ENCODE data around the gene MPV17L2. TPM values are rescaled to one million over a fixed set of nuclear protein-coding genes. Genes with fewer than 3 reads are reported as not detected.

The MPV17L2 gene
- total RNA-seq, 6 experiments from 2014 or later, result 6.5 to 26.4 (median 7.5) TPM

DNA sequence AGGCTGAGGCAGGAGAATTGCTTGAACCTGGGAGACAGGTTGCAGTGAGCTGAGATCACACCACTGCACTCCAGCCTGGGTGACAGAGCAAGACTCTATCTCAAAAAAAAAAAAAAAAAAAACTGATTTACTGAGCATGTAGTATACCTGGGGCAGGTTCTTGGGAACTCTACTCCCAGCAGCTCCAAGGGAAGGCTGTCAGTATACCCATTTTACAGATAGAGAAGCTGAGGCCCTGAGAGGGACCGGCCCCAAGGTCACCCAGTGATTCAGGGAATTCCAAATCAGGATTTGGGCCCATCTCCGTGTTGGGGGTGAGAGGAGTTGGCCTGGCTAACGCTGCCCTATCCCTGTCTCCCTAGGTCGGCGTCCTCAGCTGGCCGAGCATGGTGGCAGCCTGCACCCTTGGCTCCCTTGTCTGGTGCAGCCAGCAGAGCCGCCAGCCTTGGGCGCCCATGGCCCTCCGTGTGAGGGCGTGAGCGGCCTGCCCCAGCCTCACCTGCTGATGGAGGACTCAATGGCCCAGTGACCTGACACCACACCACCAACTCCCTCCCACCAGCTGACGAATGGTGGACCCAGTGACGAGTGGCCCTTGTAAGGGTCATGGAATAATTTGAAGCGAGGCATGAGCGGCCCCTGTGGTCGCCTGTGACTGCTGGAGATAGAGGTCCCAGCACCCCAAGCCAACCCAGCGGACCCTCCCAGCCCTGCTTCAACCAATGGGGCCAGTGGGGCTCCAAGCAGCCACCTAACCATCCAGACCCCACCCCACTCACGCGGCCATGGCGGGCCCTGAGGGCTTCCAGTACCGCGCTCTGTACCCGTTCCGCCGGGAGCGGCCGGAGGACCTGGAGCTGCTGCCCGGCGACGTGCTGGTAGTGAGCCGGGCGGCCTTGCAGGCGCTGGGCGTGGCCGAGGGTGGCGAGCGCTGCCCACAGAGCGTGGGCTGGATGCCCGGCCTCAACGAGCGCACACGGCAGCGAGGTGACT lies 37.6 kb upstream of the MPV17L2 start:
- ATAC-seq (no peak), DNase-seq (peak in 1 of 3 donors; percentile 49)
- TF ChIP-seq, protein P1, sequence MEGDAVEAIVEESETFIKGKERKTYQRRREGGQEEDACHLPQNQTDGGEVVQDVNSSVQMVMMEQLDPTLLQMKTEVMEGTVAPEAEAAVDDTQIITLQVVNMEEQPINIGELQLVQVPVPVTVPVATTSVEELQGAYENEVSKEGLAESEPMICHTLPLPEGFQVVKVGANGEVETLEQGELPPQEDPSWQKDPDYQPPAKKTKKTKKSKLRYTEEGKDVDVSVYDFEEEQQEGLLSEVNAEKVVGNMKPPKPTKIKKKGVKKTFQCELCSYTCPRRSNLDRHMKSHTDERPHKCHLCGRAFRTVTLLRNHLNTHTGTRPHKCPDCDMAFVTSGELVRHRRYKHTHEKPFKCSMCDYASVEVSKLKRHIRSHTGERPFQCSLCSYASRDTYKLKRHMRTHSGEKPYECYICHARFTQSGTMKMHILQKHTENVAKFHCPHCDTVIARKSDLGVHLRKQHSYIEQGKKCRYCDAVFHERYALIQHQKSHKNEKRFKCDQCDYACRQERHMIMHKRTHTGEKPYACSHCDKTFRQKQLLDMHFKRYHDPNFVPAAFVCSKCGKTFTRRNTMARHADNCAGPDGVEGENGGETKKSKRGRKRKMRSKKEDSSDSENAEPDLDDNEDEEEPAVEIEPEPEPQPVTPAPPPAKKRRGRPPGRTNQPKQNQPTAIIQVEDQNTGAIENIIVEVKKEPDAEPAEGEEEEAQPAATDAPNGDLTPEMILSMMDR (IDR thresholded peaks at IDR 0.05), result no peak
- TF ChIP-seq POLR2A (IDR thresholded peaks at IDR 0.05), result no peak
- no peak overlapping the region for H3K4me3 ChIP-seq
- no peaks in the 10 kb centered on the region for H3K9me3 ChIP-seq
- no peaks in the 10 kb centered on the region for H3K27me3 ChIP-seq
- H3K36me3 ChIP-seq, result peaks cover 0 to 4% (median 0%) of the 10 kb centered on the region in 4 donors
- WGBS (ENCODE audit: insufficient coverage, low coverage, low lambda C conversion rate, missing lambda C conversion rate), result 60% methylated on average over 5 of the region's 43 CpGs
- no peak overlapping the region for H3K27ac ChIP-seq
- intact Hi-C loops (cut with DNase I), result no loop called here
- H3K4me1 ChIP-seq, result peaks cover 0 to 44% (median 18%) of the 10 kb centered on the region in 4 donors

DNA sequence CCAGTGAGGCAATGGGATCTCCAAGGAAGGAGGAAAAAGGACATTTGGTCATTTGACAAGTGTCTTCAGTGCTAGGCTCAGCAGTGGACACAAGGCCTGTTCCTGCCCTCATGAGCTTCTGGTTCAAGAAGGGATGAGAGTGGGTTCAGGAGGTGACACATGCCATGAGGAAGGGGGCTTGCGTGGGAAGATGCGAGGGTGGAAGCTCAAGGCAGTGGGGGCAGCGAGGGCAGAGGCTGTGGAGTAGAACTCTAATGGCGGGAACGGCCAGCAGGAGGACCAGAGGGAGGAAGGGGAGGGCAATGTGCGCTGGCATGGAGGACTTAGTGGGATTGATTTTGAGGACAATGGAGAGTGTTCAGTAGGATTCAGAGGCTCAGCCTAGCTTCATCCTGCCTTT lies 36.8 kb upstream of the MPV17L2 start:
- 86% methylated on average over 6 of the region's 6 CpGs for WGBS (ENCODE audit: insufficient coverage, low coverage, low lambda C conversion rate, missing lambda C conversion rate)

GRCh38 chr19:18156841-18157464 lies 36.1 kb upstream of the MPV17L2 start:
- Histone ChIP-seq H3K9me3 (no peaks in the 10 kb centered on the region), H3K4me3 (no peak overlapping the region), H3K4me1 (peaks cover 0 to 39% (median 15%) of the 10 kb centered on the region in 4 donors), H3K27me3 (no peaks in the 10 kb centered on the region), H3K36me3 (peaks cover 0 to 4% (median 0%) of the 10 kb centered on the region in 4 donors), H3K27ac (peak overlapping the region in 1 of 3 donors; percentile 26)
- no peak for TF ChIP-seq POLR2A (IDR thresholded peaks at IDR 0.05)
- TF ChIP-seq, protein P1 (IDR thresholded peaks at IDR 0.05), result no peak
- DNase-seq, result peak; percentile 88 to 90 (median 89)
- intact Hi-C loops (cut with DNase I), result no loop called here
- 27% methylated on average over 3 of the region's 22 CpGs for WGBS (ENCODE audit: insufficient coverage, low coverage, low lambda C conversion rate, missing lambda C conversion rate)
- peak in 3 of 4 donors; percentile 1 to 5 (median 4) for ATAC-seq

More for the DNA sequence above, 36.8 kb upstream of the MPV17L2 start:
- peak in 1 of 3 donors; percentile 47 for DNase-seq
- H3K4me3 ChIP-seq, result no peak overlapping the region
- H3K9me3 ChIP-seq, result no peaks in the 10 kb centered on the region
- H3K4me1 ChIP-seq, result peaks cover 0 to 42% (median 16%) of the 10 kb centered on the region in 4 donors
- intact Hi-C loops (cut with DNase I), result no loop called here
- no peak for ATAC-seq
- peaks cover 0 to 4% (median 0%) of the 10 kb centered on the region in 4 donors for H3K36me3 ChIP-seq
- H3K27ac ChIP-seq, result peak overlapping the region in 1 of 3 donors; percentile 26
- TF ChIP-seq, protein P1 (IDR thresholded peaks at IDR 0.05), result no peak
- no peak for TF ChIP-seq POLR2A (IDR thresholded peaks at IDR 0.05)
- H3K27me3 ChIP-seq, result no peaks in the 10 kb centered on the region

- H3K36me3 ChIP-seq, result peaks cover 0 to 9% (median 0%) of the 10 kb centered on the region in 4 donors
- peak in 2 of 3 donors; percentile 44 to 61 for DNase-seq
- no peak overlapping the region for H3K27ac ChIP-seq
- H3K4me1 ChIP-seq, result peaks cover 0 to 37% (median 15%) of the 10 kb centered on the region in 4 donors
- no peak for ATAC-seq
- 57% methylated on average over 15 of the region's 18 CpGs for WGBS (ENCODE audit: insufficient coverage, low coverage, low lambda C conversion rate, missing lambda C conversion rate)
- no peaks in the 10 kb centered on the region for H3K27me3 ChIP-seq
- no peak overlapping the region for H3K4me3 ChIP-seq
- TF ChIP-seq, protein P1 (IDR thresholded peaks at IDR 0.05), result no peak
- no peak for TF ChIP-seq POLR2A (IDR thresholded peaks at IDR 0.05)
- intact Hi-C loops (cut with DNase I), result no loop called here
- no peaks in the 10 kb centered on the region for H3K9me3 ChIP-seq
These were observed 35.5 kb upstream of the MPV17L2 start for GRCh38 chr19:18157465-18158063.
